HG02852 (cell line): Measurements from ENCODE around the gene NECTIN1.

Experiments
- ATAC-seq: cut with Tn5 transposase; IDR thresholded peaks from one replicate; pipeline ENCODE4 v1.9.1; 2021; ENCODE audit warnings: mild to moderate bottlenecking, moderate library complexity; ENCODE audit not compliant: unreplicated experiment

NECTIN1 gene

DNA sequence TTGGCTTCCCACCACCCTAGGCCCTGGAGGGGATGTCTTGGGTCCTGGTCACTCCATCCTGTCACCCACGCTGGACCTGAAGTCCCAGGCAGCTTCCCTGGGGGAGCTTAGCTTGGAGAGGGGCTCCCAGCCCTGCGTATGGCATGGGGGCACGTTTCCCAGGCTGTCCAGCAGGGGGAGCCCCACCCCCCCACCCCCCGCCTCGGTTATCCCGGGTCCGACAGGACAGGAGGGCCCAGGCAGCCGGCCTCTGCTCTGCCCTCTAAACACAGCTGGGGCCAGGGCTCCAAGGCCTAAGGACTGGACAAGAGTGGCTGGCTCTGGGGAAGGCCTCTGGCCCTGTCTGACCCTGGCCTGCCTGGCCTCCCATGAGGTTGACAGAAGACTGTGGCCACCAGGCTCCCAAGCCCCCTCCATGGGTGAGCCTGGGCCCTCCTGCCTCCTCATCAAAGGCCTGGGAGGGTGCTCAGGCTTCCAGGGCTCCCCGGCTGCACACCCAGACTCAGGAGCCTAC, 104.8 kb downstream of the NECTIN1 start:
- no peak for ATAC-seq

DNA sequence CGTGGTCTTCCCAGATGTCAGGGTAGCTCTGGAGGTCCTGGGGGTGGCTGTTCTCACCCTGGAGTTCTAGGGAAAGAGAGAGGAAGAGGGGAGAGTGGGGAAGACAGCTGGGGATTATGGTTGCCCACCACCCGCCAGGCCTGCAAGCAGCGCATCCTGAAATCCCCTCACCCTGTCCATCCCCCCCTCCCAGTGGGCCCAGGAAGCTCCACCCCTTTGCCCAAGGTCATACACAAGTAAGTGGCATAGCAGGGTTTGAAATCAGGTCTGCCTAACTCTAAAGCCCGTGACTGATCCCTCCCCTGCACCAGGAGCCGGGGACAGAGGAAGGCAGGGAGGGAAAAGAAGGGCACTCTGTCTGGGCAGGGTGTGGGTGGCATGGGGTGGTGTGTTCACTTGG, 105.3 kb downstream of the NECTIN1 start:
- ATAC-seq: no peak

- no peak for ATAC-seq
Measured at GRCh38 chr11:119622454-119623143, 106.4 kb downstream of the NECTIN1 start.

GRCh38 chr11:119619665-119620064, 109.3 kb downstream of the NECTIN1 start:
- no peak for ATAC-seq

DNA sequence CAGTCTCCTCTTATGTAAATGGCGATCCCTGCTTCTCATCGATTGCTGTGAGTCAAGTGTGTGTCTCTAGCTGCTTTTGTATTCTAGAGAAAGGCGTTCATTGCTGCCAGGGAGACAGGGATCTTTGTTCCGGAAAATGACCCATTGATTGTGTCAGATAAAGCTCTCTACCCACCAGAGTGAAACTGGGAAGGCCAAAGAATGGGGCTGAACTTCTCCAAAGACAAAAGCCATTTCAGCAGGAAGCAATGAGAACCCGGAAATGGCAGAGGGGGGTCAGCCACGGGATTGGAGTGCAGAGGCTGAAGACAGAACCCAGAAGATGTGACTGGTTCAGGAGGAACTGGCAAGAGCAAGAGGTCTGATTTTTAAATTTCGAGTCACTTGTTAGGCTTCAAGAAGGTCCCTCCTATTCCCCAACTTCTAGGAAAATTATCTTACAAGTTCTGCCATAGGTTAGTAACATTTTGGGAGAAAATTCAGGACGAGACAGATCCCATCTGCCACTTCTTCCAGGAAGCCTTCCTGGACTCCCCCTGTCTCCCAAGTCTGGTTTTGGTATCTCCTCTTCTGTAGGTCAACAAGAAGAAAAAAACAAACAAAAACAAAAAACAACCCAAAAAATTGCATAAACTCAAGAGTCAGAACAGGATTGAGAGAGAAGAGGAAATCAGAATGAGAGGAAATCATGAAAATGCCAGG, 110.6 kb downstream of the NECTIN1 start:
- ATAC-seq: no peak

DNA sequence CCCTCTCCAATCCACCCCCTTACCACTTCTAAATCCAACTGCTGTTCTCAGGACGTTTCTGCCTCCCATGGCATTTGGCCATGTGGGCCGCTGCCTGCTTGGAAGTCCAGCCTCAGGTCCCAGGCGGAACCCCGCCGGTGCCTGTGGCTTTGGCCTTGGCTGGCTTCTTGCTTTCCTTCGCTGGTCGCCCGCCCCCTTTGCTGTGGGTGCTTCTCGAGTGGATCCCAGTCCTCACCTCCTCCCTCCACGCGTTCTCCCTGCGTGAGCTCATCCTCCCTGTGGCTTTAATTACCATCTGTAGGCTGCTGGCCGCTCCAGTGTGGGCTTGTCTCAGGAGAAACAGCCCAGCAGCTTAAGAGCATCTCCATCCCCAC, 111.7 kb downstream of the NECTIN1 start:
- no peak for ATAC-seq

GRCh38 chr11:119616586-119617339, 112.2 kb downstream of the NECTIN1 start:
- no peak for ATAC-seq

DNA sequence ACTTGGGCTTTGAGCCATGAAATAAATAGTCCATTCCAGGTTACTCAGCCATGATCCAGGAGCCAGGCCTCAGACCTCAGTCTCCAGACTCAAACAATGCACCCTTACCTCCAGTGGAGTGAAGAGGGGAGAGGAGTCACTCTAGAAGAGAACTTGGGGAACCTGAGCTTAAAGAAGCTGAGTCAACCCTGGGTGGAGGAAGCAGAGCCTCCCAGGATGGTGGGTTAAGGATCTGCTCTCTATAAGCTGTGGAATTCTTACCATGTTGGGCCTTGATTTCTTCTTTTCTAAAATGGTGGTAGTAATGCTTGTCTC, 113.2 kb downstream of the NECTIN1 start:
- no peak for ATAC-seq

DNA sequence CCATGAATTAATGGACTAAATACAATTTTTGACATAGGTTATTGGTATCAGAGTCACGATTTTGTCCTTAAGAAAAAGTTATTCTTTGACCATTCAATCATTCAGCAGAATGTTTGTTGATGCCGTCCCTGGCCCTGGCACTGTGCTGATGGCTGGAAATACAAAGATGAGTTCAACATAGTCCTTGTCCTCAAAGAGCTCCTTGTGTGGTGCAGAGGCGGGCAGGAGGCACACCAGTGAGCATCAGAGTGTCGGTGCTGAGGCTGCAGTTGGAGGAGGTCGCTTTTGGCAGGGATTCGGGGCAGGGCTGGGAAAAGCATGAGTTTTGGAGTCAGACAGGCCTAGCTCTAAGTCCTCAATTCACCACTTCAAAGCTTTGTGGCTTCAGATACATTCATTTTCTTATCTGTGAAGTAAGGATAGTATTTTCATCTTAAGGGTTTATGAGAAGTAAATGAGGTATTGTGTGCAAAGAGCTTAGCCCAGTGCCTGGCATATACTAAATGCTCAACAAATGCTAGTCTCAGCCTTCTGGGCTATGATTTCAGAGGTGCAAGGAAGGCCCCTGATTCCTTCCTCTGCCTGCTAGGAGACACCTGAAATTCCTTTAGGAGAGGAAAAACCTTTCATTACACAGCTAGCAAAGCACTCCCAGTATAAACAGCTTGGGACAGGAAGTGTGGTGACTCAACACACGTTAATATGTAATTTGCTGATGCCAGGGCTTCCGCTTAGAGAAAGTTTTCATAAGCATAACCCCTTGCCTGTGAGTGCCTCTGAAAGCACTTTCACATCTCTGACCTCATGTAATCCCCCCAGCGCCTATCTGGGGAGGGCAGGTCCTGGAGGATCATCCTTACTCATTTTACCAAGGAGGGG, 113.8 kb downstream of the NECTIN1 start:
- ATAC-seq: no peak

GRCh38 chr11:119614222-119615002, 114.6 kb downstream of the NECTIN1 start:
- ATAC-seq: no peak

DNA sequence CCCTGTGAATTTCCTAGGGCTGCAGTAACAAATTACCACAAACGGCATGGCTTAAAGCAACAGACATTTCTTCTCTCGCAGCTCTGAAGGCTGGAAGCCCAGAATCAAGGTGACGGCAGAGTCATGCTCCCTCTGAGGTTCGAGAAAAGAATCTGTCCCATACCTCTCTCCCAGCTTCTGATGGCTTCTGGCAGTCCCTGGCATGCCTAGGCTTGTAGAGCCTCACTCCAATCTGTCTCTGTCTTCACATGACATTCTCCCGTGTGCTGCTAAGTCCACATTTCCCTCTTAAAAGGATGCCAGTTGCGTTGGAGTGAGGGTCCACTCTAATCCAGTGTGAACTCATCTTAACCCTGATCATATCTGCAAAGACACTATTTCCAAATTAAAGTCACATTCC, 116.2 kb downstream of the NECTIN1 start:
- ATAC-seq: no peak

- ATAC-seq: no peak
Measured at GRCh38 chr11:119610836-119611426, 118.1 kb downstream of the NECTIN1 start.

- no peak for ATAC-seq
Measured at GRCh38 chr11:119608781-119609180, 120.2 kb downstream of the NECTIN1 start.

- no peak for ATAC-seq
Measured at GRCh38 chr11:119608201-119608600, 120.8 kb downstream of the NECTIN1 start.

DNA sequence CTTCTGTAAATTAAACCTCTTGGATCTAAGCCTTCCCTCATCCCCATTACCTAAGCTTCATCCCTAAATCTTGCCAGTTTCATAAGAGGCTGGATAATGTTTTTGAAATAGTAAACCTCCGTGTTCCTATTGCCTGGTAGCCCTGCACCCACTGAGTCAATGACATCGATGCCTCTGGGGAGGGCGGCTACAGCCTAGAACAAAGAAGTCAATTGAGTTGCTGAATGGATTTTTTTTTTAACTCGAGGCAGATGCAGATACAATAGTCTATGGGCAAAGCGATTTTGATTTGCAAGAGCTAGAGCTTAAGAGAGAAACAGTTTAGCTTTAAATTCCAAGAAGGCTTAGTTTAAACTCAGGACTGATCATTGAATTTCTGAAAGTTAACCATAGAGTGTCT, 121.3 kb downstream of the NECTIN1 start:
- ATAC-seq: no peak

GRCh38 chr11:119605137-119605665, 123.8 kb downstream of the NECTIN1 start:
- ATAC-seq: no peak

- ATAC-seq: no peak
Measured at GRCh38 chr11:119602745-119603373, 126.1 kb downstream of the NECTIN1 start.

GRCh38 chr11:119599864-119600541, 129.0 kb downstream of the NECTIN1 start:
- ATAC-seq: no peak
